Activated naive CD4-positive, alpha-beta T cell treated with anti-CD3 and anti-CD28 coated beads, Interleukin-2, amount 50 U/mL, for 72 hours (primary cell): Measurements from ENCODE around the gene RBP3. TPM values are rescaled to one million over a fixed set of nuclear protein-coding genes. Genes with fewer than 3 reads are reported as not detected.
A peak's percentile ranks its signal among the peaks of the same experiment; 100 is the strongest.

Source experiments
- ATAC-seq, 2 donors: fragments of 150-1000 bp; cut with Tn5 transposase; 2 replicates each; pipeline ENCODE4 v1.10.0; 2021; ENCODE audit warnings: mild to moderate bottlenecking in 2 of 2, moderate library complexity in 2 of 2
- DNase-seq, 2 donors: peaks; one replicate each; pipeline ENCODE4 v3.0.0; 2021 to 2022; ENCODE audit warnings: low spot score in 2 of 2
- H3K27ac Mint-ChIP-seq, 2 donors: one replicate each; pipeline ENCODE4 v1.8.0; 2022; ENCODE audit warnings: mild to moderate bottlenecking in 2 of 2, mixed read lengths in 2 of 2
- H3K36me3 Mint-ChIP-seq, 2 donors: one replicate each; pipeline ENCODE4 v1.8.0; 2022; ENCODE audit warnings: mixed read lengths in 2 of 2
- H3K9me3 Mint-ChIP-seq, 2 donors: one replicate each; pipeline ENCODE4 v1.8.0; 2022; ENCODE audit warnings: mixed read lengths in 2 of 2
- total RNA-seq, 2 donors: library from RNA; stranded (reverse); gene quantifications; one replicate each; pipeline ENCODE4 v1.2.3, GENCODE V29; 2022

Gene RBP3
- total RNA-seq, 2 donors from 2014 or later: not detected

GRCh38 chr10:47371629-47372485 lies 23.7 kb downstream of the RBP3 start:
- Mint-ChIP-seq H3K27ac (no peak overlapping the region), H3K36me3 (no peaks in the 10 kb centered on the region), H3K9me3 (no peaks in the 10 kb centered on the region)
- DNase-seq: no peak
- ATAC-seq: no peak

GRCh38 chr10:47372726-47373125 lies 24.6 kb downstream of the RBP3 start:
- Mint-ChIP-seq H3K27ac (no peak overlapping the region), H3K9me3 (no peaks in the 10 kb centered on the region), H3K36me3 (no peaks in the 10 kb centered on the region)
- DNase-seq (no peak), ATAC-seq (no peak)

GRCh38 chr10:47374611-47375536 lies 26.7 kb downstream of the RBP3 start:
- Mint-ChIP-seq H3K27ac (no peak overlapping the region), H3K36me3 (no peaks in the 10 kb centered on the region), H3K9me3 (no peaks in the 10 kb centered on the region)
- ATAC-seq: no peak
- DNase-seq: no peak

GRCh38 chr10:47376522-47377220 lies 28.5 kb downstream of the RBP3 start:
- Mint-ChIP-seq H3K27ac (no peak overlapping the region), H3K36me3 (no peaks in the 10 kb centered on the region), H3K9me3 (no peaks in the 10 kb centered on the region)
- DNase-seq: no peak
- no peak for ATAC-seq

GRCh38 chr10:47378183-47378510 lies 30.0 kb downstream of the RBP3 start:
- H3K36me3 Mint-ChIP-seq: no peaks in the 10 kb centered on the region
- no peak overlapping the region for H3K27ac Mint-ChIP-seq
- no peak for DNase-seq
- ATAC-seq: no peak
- no peaks in the 10 kb centered on the region for H3K9me3 Mint-ChIP-seq

GRCh38 chr10:47378606-47379444 lies 30.7 kb downstream of the RBP3 start:
- DNase-seq (no peak), ATAC-seq (no peak)
- Mint-ChIP-seq H3K36me3 (no peaks in the 10 kb centered on the region), H3K9me3 (no peaks in the 10 kb centered on the region), H3K27ac (no peak overlapping the region)

- Mint-ChIP-seq H3K36me3 (no peaks in the 10 kb centered on the region), H3K9me3 (no peaks in the 10 kb centered on the region), H3K27ac (no peak overlapping the region)
- ATAC-seq (no peak), DNase-seq (no peak)
Measured at GRCh38 chr10:47379445-47379785, 31.3 kb downstream of the RBP3 start.

GRCh38 chr10:47379901-47380300 lies 31.7 kb downstream of the RBP3 start:
- no peak for DNase-seq
- H3K27ac Mint-ChIP-seq: no peak overlapping the region
- no peaks in the 10 kb centered on the region for H3K9me3 Mint-ChIP-seq
- ATAC-seq: no peak
- H3K36me3 Mint-ChIP-seq: peaks cover 0 to 3% of the 10 kb centered on the region in 2 donors

GRCh38 chr10:47380341-47381102 lies 32.4 kb downstream of the RBP3 start:
- DNase-seq: no peak
- peaks cover 0 to 4% of the 10 kb centered on the region in 2 donors for H3K9me3 Mint-ChIP-seq
- H3K27ac Mint-ChIP-seq: no peak overlapping the region
- H3K36me3 Mint-ChIP-seq: peaks cover 0 to 10% of the 10 kb centered on the region in 2 donors
- ATAC-seq: no peak

- peaks cover 0 to 15% of the 10 kb centered on the region in 2 donors for H3K36me3 Mint-ChIP-seq
- peaks cover 0 to 8% of the 10 kb centered on the region in 2 donors for H3K9me3 Mint-ChIP-seq
- DNase-seq (no peak), ATAC-seq (no peak)
- H3K27ac Mint-ChIP-seq: no peak overlapping the region
Measured at GRCh38 chr10:47381103-47381395, 32.9 kb downstream of the RBP3 start.

- H3K9me3 Mint-ChIP-seq: peaks cover 0 to 8% of the 10 kb centered on the region in 2 donors
- no peak overlapping the region for H3K27ac Mint-ChIP-seq
- DNase-seq (no peak), ATAC-seq (no peak)
- H3K36me3 Mint-ChIP-seq: peaks cover 0 to 15% of the 10 kb centered on the region in 2 donors
Measured at GRCh38 chr10:47381427-47382379, 33.5 kb downstream of the RBP3 start.

GRCh38 chr10:47383261-47384147 lies 35.3 kb downstream of the RBP3 start:
- Mint-ChIP-seq H3K9me3 (peaks cover 0 to 8% of the 10 kb centered on the region in 2 donors), H3K27ac (no peak overlapping the region), H3K36me3 (peaks cover 0 to 15% of the 10 kb centered on the region in 2 donors)
- DNase-seq (no peak), ATAC-seq (no peak)

GRCh38 chr10:47384148-47384921 lies 36.2 kb downstream of the RBP3 start, which contains the start of gene ZNF488:
ZNF488 (minus strand) TSS chr10:47384293; CDS start chr10:47368829, 15,464 bp downstream.
- Mint-ChIP-seq H3K36me3 (peaks cover 0 to 15% of the 10 kb centered on the region in 2 donors), H3K27ac (no peak within 1 kb of the TSS), H3K9me3 (peaks cover 1 to 8% of the 10 kb centered on the region in 2 donors)
- ATAC-seq (peak; percentile 93 to 97), DNase-seq (peak; percentile 79 to 85)
